DND-41 (cell line): ENCODE results near the gene CEP112.

Source experiments
- ATAC-seq: fragments of 200-7000 bp; cut with Tn5 transposase; 3 replicates; pipeline ENCODE4 v1.9.1; 2021; ENCODE audit warnings: low read depth; ENCODE audit not compliant: insufficient read depth
- DNase-seq: peaks from one replicate; pipeline ENCODE4 v3.0.0-alpha.2; 2020
- H2AFZ ChIP-seq: 2 replicates; pipeline ENCODE4 v1.6.0; 2012; ENCODE audit warnings: low read depth, low read length
- H3K27ac ChIP-seq: 2 replicates; pipeline ENCODE4 v1.5.1; 2012; ENCODE audit warnings: low read length, inconsistent platforms
- H3K27me3 ChIP-seq: fragments of 200-600 bp; sonication (generic); 2 replicates; pipeline ENCODE4 v1.6.0; 2012; ENCODE audit warnings: low read length, mild to moderate bottlenecking, inconsistent platforms; ENCODE audit not compliant: insufficient read depth, poor library complexity
- H3K36me3 ChIP-seq: 2 replicates; pipeline ENCODE4 v1.5.1; 2012; ENCODE audit warnings: low read length, inconsistent platforms; ENCODE audit not compliant: insufficient read depth
- H3K4me1 ChIP-seq: 2 replicates; pipeline ENCODE4 v1.5.1; 2012; ENCODE audit warnings: mild to moderate bottlenecking, low read length; ENCODE audit not compliant: insufficient read depth
- H3K4me2 ChIP-seq: 2 replicates; pipeline ENCODE4 v1.6.0; 2012; ENCODE audit warnings: mild to moderate bottlenecking, moderate library complexity, low read length, inconsistent platforms; ENCODE audit not compliant: insufficient read depth
- H3K4me3 ChIP-seq, 2 experiments: fragments of 200-600 bp in 1 of 2; shearing (Covaris generic) in 1 of 2; 2 replicates each; pipeline ENCODE4 v1.5.1; 2012 to 2016; ENCODE audit warnings: inconsistent platforms in 2 of 2, low read length in 2 of 2, mild to moderate bottlenecking in 2 of 2, low read depth in 1 of 2, moderate library complexity in 1 of 2
- H3K79me2 ChIP-seq: 2 replicates; pipeline ENCODE4 v1.6.0; 2012; ENCODE audit warnings: low read length, inconsistent platforms; ENCODE audit not compliant: insufficient read depth
- H3K9ac ChIP-seq: 2 replicates; pipeline ENCODE4 v1.6.0; 2012; ENCODE audit warnings: low read depth, mild to moderate bottlenecking, inconsistent platforms, low read length, moderate library complexity
- H3K9me3 ChIP-seq: 2 replicates; pipeline ENCODE4 v1.5.1; 2012; ENCODE audit warnings: low read length, moderate library complexity, mild to moderate bottlenecking, inconsistent platforms; ENCODE audit not compliant: insufficient read depth, severe bottlenecking
- H4K20me1 ChIP-seq: 2 replicates; pipeline ENCODE4 v1.6.0; 2012; ENCODE audit warnings: low read length; ENCODE audit not compliant: insufficient read depth
- EZH2 ChIP-seq: IDR thresholded peaks from 3 replicates; pipeline ENCODE4 v1.6.1; 2012; ENCODE audit warnings: borderline replicate concordance, low read depth, mild to moderate bottlenecking, moderate library complexity, low read length, inconsistent platforms; ENCODE audit not compliant: severe bottlenecking
- TF ChIP-seq, protein P1 (sequence below): IDR thresholded peaks from 2 replicates; pipeline ENCODE4 v1.5.1; 2012; ENCODE audit warnings: borderline replicate concordance, low read length, moderate library complexity, mild to moderate bottlenecking; ENCODE audit not compliant: poor library complexity, severe bottlenecking; ENCODE audit errors: extremely low read depth

CEP112 gene

DNA sequence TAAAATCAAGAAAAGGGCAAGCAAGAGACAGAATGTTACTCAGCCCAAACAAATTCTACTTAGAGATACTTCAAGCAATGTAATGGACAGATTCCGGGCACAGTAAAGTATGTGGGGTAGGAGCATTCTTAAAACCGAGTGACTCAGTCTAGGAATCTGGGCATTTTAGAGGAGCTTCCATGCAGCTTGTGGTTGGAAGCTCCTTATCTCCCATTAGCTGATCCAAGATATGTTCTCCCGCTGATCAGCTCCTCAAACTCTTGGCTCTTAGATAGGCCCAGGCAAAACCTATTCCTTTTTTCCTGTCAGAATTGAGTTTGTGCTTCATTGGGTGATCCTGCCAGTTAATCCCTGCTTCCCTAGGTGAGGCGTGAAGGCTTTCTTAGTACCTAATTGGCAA is 303.3 kb downstream of the CEP112 start:
- no peaks in the 10 kb centered on the region for H3K27me3 ChIP-seq
- H3K79me2 ChIP-seq, result no peaks in the 10 kb centered on the region
- H3K4me1 ChIP-seq, result no peaks in the 10 kb centered on the region
- no peak overlapping the region for H3K27ac ChIP-seq
- H3K4me3 ChIP-seq, result no peak overlapping the region
- H3K4me2 ChIP-seq, result no peak overlapping the region
- H2AFZ ChIP-seq, result no peak overlapping the region
- DNase-seq (no peak), ATAC-seq (no peak)
- TF ChIP-seq, protein P1, sequence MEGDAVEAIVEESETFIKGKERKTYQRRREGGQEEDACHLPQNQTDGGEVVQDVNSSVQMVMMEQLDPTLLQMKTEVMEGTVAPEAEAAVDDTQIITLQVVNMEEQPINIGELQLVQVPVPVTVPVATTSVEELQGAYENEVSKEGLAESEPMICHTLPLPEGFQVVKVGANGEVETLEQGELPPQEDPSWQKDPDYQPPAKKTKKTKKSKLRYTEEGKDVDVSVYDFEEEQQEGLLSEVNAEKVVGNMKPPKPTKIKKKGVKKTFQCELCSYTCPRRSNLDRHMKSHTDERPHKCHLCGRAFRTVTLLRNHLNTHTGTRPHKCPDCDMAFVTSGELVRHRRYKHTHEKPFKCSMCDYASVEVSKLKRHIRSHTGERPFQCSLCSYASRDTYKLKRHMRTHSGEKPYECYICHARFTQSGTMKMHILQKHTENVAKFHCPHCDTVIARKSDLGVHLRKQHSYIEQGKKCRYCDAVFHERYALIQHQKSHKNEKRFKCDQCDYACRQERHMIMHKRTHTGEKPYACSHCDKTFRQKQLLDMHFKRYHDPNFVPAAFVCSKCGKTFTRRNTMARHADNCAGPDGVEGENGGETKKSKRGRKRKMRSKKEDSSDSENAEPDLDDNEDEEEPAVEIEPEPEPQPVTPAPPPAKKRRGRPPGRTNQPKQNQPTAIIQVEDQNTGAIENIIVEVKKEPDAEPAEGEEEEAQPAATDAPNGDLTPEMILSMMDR, result no peak
- TF ChIP-seq EZH2, result no peak
- H3K9me3 ChIP-seq, result no peaks in the 10 kb centered on the region
- H3K36me3 ChIP-seq, result no peaks in the 10 kb centered on the region
- no peaks in the 10 kb centered on the region for H4K20me1 ChIP-seq
- no peak overlapping the region for H3K9ac ChIP-seq

DNA sequence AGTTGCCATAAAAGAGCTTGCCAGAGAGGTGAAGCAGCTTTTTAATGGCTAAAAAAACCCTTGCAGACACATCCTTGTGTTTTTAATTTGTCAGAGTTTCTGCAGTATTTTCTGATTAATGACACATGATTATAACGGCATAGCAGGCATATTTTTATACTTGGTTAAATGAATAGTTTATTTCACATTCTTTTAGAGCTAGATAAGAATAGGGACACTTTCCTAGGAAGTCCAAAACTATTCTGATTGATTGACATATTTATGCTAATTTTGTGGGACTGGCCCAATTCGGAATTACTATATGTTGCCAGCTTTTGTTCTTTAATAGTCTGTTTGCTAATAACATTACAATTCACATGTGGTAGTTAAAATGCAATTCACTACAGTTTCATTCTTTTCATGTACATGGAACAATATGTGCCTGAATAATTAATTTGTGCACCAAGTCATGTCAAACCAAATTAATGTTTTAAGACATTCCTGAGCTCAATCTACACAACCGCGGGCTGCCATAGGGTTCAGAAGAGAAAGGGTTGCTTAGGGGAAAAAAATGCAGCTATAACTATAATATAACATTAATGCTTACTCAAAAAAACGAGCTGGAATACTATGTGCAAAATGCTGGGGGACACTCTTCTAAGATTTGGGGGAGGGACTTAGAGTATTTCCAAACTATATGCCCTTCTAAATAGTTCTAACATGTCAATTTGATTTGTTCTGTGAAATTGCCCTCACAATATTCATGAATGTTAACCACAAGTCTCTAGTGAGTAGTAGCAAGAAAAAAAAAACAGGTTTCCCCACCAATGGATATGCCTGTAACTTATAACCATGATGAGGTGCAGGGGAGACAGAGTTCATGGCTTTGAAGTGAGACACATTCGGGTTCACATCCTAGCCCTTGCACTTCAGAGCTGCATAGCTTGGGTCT is 305.4 kb downstream of the CEP112 start:
- Histone ChIP-seq H3K9ac (no peak overlapping the region), H3K4me3 (no peak overlapping the region), H3K36me3 (no peaks in the 10 kb centered on the region), H3K79me2 (no peaks in the 10 kb centered on the region), H3K27ac (no peak overlapping the region), H3K4me2 (no peak overlapping the region), H3K27me3 (no peaks in the 10 kb centered on the region), H4K20me1 (no peaks in the 10 kb centered on the region), H2AFZ (no peak overlapping the region), H3K9me3 (no peaks in the 10 kb centered on the region), H3K4me1 (no peaks in the 10 kb centered on the region)
- ATAC-seq (no peak), DNase-seq (no peak)
- TF ChIP-seq, protein P1, result no peak
- no peak for TF ChIP-seq EZH2

DNA sequence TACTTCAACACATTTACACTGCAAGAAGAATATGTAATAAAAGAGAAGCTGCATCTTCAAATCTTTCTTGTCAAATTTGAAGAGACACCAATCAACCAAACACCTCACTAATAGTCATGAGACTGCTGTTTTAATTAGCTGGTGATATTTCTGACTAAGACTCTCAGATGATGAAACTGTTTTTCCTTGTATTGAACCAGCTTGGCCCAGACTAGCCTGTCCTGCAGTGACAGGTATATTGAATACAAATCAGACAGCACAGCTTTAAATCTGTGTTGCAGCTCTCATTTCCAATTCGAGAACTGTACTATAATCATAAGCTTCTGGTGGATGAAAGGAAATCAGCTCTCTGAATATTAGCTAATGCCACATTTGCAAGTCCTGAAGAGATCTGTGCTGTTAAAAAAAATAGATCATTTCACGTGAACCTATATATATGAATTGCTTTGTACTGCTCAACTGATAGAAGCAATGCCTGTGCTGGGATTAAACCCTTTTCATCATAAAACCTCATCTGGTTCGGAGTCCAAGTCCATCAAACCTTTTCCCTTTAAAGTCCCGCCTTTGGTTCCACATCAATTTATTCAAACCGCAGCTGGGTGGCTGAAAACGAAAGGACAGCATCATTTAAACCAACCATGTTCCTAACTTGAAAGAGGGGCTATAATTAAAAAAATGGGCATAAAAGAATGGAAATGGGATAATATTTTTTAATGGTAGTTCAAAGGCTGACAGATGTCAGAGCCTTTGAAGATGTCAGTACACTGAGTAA is 306.2 kb downstream of the CEP112 start:
- H3K4me3 ChIP-seq, result no peak overlapping the region
- no peak overlapping the region for H3K9ac ChIP-seq
- H3K4me1 ChIP-seq, result no peaks in the 10 kb centered on the region
- no peaks in the 10 kb centered on the region for H3K9me3 ChIP-seq
- H3K79me2 ChIP-seq, result no peaks in the 10 kb centered on the region
- no peak overlapping the region for H3K27ac ChIP-seq
- no peaks in the 10 kb centered on the region for H3K36me3 ChIP-seq
- TF ChIP-seq, protein P1, result no peak
- TF ChIP-seq EZH2, result no peak
- H2AFZ ChIP-seq, result no peak overlapping the region
- H3K27me3 ChIP-seq, result no peaks in the 10 kb centered on the region
- ATAC-seq (no peak), DNase-seq (no peak)
- no peak overlapping the region for H3K4me2 ChIP-seq
- no peaks in the 10 kb centered on the region for H4K20me1 ChIP-seq
